HCT116 (cell line): ENCODE results near the gene CAMK2A.

Experiments
- CTCF ChIP-seq, 3 experiments: fragments of 200-600 bp in 1 of 3; sonication (generic) in 1 of 3; IDR thresholded peaks in 2 of 3; conservative IDR thresholded peaks in 1 of 3; 2 replicates each; pipeline ENCODE4 v1.5.1; 2012 to 2017; ENCODE audit warnings: low read depth in 2 of 3, low read length in 2 of 3, antibody characterized with exemption in 1 of 3, borderline replicate concordance in 1 of 3, control low read depth in 1 of 3, mild to moderate bottlenecking in 1 of 3, mixed read lengths in 1 of 3, mixed run types in 1 of 3, moderate library complexity in 1 of 3; ENCODE audit not compliant: insufficient read depth in 1 of 3
- EZH2 ChIP-seq: fragments of 200-600 bp; sonication (generic); IDR thresholded peaks from 2 replicates; pipeline ENCODE4 v1.6.1; 2017; ENCODE audit warnings: antibody characterized with exemption, mixed run types
- JUND ChIP-seq: IDR thresholded peaks from 2 replicates; pipeline ENCODE4 v1.6.1; 2012
- POLR2A ChIP-seq: IDR thresholded peaks from 2 replicates; pipeline ENCODE4 v1.7.0; 2011; ENCODE audit warnings: borderline replicate concordance; ENCODE audit not compliant: insufficient read depth, insufficient read length; ENCODE audit errors: extremely low read depth
- POLR2AphosphoS5 ChIP-seq: IDR thresholded peaks from 2 replicates; pipeline ENCODE4 v1.6.1; 2011; ENCODE audit warnings: mild to moderate bottlenecking, low read depth, low read length, moderate library complexity
- RAD21 ChIP-seq: IDR thresholded peaks from 2 replicates; pipeline ENCODE4 v1.6.1; 2012; ENCODE audit warnings: low read depth, mild to moderate bottlenecking
- SP1 ChIP-seq: IDR thresholded peaks from 2 replicates; pipeline ENCODE4 v1.6.1; 2012; ENCODE audit warnings: low read depth
- SRF ChIP-seq: IDR thresholded peaks from 2 replicates; pipeline ENCODE4 v1.6.1; 2012; ENCODE audit warnings: low read depth
- TF ChIP-seq, protein P1 (sequence below): IDR thresholded peaks from 2 replicates; pipeline ENCODE4 v1.6.1; 2012

DNA sequence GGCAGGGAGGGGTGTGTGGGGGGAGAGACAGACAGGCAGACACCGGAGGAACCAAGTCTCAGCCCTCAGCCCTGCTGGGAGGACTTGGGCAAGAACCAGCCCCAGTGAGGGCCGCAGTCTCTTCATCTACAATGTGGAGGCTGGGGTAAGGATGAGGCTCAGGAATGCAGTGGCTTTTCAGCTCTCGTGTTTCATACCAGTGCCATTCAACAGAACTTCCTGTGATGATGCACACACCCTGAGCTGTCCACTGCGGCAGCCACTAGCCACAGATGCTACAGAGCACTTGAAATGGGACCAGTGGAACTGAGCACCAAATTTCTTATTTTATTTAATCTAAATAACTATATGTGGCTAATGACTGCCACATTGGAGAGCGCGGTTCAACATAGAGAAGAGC lies 10.7 kb downstream of the CAMK2A start:
- no peak for TF ChIP-seq CTCF (IDR thresholded peaks at IDR 0.05 in 2 of 3, conservative IDR thresholded peaks at IDR 0.05 in 1 of 3; ENCODE audit: borderline replicate concordance in 1 of 3, insufficient read depth in 1 of 3, low read depth in 2 of 3, low read length in 2 of 3)
- TF ChIP-seq, protein P1, sequence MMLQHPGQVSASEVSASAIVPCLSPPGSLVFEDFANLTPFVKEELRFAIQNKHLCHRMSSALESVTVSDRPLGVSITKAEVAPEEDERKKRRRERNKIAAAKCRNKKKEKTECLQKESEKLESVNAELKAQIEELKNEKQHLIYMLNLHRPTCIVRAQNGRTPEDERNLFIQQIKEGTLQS = no peak
- TF ChIP-seq RAD21 = no peak
- no peak for TF ChIP-seq SP1
- TF ChIP-seq SRF = no peak
- no peak for TF ChIP-seq JUND
- no peak for TF ChIP-seq POLR2A
- TF ChIP-seq POLR2AphosphoS5 = no peak
- no peak for TF ChIP-seq EZH2
